Measurements from ENCODE around the gene DNAH14. TPM values are rescaled to one million over a fixed set of nuclear protein-coding genes. Genes with fewer than 3 reads are reported as not detected.

Gene DNAH14
- total RNA-seq, 4 donors from 2014 or later: 4.1 to 84.0 (median 11.4) TPM

GRCh38 chr1:225343618-225344017, 414.1 kb downstream of the DNAH14 start:
- H3K4me1 ChIP-seq: no peaks in the 10 kb centered on the region
- H3K9me3 ChIP-seq: no peaks in the 10 kb centered on the region
- H3K36me3 ChIP-seq: no peaks in the 10 kb centered on the region
- no peak overlapping the region for H3K4me3 ChIP-seq
- no peak for DNase-seq
- H3K27ac ChIP-seq: no peak overlapping the region
- in situ Hi-C loops (cut with MboI; ENCODE audit: low pct_ligation_motif_present in 1 of 4, low pct_unique_long_range_greater_than_20kb in 1 of 4, low sequenced_read_pairs in 3 of 4): no loop called here
- TF ChIP-seq CTCF (IDR thresholded peaks at IDR 0.05) (peak in 1 of 5 experiments; percentile 15), EP300 (IDR thresholded peaks at IDR 0.05; ENCODE audit: low read depth) (no peak)
- peaks cover 4% of the 10 kb centered on the region for H3K27me3 ChIP-seq
- intact Hi-C loops (cut with DNase I; ENCODE audit: low total_unique reads): no loop called here

- WGBS, 2 donors (ENCODE audit: low coverage in 1 of 2): 58 to 86% methylated on average over 3 of the region's 3 CpGs
- H3K27me3 ChIP-seq: no peaks in the 10 kb centered on the region
- TF ChIP-seq CTCF (IDR thresholded peaks at IDR 0.05): no peak
- TF ChIP-seq POLR2A (IDR thresholded peaks at IDR 0.05): no peak
- no peak for TF ChIP-seq EP300 (IDR thresholded peaks at IDR 0.05; ENCODE audit: low read depth)
- TF ChIP-seq POLR2AphosphoS5 (IDR thresholded peaks at IDR 0.05): no peak
- DNase-seq: no peak
- intact Hi-C loops (cut with DNase I; ENCODE audit: low total_unique reads): no loop called here
- no peak overlapping the region for H3K27ac ChIP-seq
- H3K36me3 ChIP-seq: no peaks in the 10 kb centered on the region
- in situ Hi-C loops (cut with MboI; ENCODE audit: low pct_ligation_motif_present in 1 of 4, low pct_unique_long_range_greater_than_20kb in 1 of 4, low sequenced_read_pairs in 3 of 4): no loop called here
- no peaks in the 10 kb centered on the region for H3K4me1 ChIP-seq
- no peak overlapping the region for H3K4me3 ChIP-seq
- no peaks in the 10 kb centered on the region for H3K9me3 ChIP-seq
Measured at GRCh38 chr1:225347123-225347683, 417.7 kb downstream of the DNAH14 start.

GRCh38 chr1:225348400-225348799, 418.9 kb downstream of the DNAH14 start:
- Histone ChIP-seq H3K4me3 (no peak overlapping the region), H3K27ac (no peak overlapping the region), H3K27me3 (no peaks in the 10 kb centered on the region), H3K36me3 (no peaks in the 10 kb centered on the region), H3K9me3 (no peaks in the 10 kb centered on the region), H3K4me1 (no peaks in the 10 kb centered on the region)
- intact Hi-C loops (cut with DNase I; ENCODE audit: low total_unique reads) (no loop called here), in situ Hi-C loops (cut with MboI; ENCODE audit: low pct_ligation_motif_present in 1 of 4, low pct_unique_long_range_greater_than_20kb in 1 of 4, low sequenced_read_pairs in 3 of 4) (no loop called here)
- no peak for DNase-seq
- TF ChIP-seq EP300 (IDR thresholded peaks at IDR 0.05; ENCODE audit: low read depth) (no peak), POLR2AphosphoS5 (IDR thresholded peaks at IDR 0.05) (no peak), CTCF (IDR thresholded peaks at IDR 0.05) (no peak), POLR2A (IDR thresholded peaks at IDR 0.05) (no peak)

GRCh38 chr1:225349826-225350225, 420.4 kb downstream of the DNAH14 start:
- WGBS, 2 donors (ENCODE audit: low coverage in 1 of 2): 86 to 95% methylated on average over 2 of the region's 2 CpGs
- Histone ChIP-seq H3K36me3 (no peaks in the 10 kb centered on the region), H3K4me3 (no peak overlapping the region), H3K9me3 (no peaks in the 10 kb centered on the region), H3K27me3 (no peaks in the 10 kb centered on the region), H3K4me1 (no peaks in the 10 kb centered on the region), H3K27ac (no peak overlapping the region)
- in situ Hi-C loops (cut with MboI; ENCODE audit: low pct_ligation_motif_present in 1 of 4, low pct_unique_long_range_greater_than_20kb in 1 of 4, low sequenced_read_pairs in 3 of 4) (no loop called here), intact Hi-C loops (cut with DNase I; ENCODE audit: low total_unique reads) (no loop called here)
- no peak for DNase-seq
- TF ChIP-seq POLR2A (IDR thresholded peaks at IDR 0.05) (no peak), CTCF (IDR thresholded peaks at IDR 0.05) (no peak), POLR2AphosphoS5 (IDR thresholded peaks at IDR 0.05) (no peak), EP300 (IDR thresholded peaks at IDR 0.05; ENCODE audit: low read depth) (no peak)
